Umbilical cord (tissue), 2 donors: ENCODE results near the gene STAT2. TPM values are rescaled to one million over a fixed set of nuclear protein-coding genes. Genes with fewer than 3 reads are reported as not detected.
"Not testable (repeated sequence)": the region's sequence is repeated elsewhere in the genome, so short reads cannot be mapped to it uniquely, and the experiment has no call there.

Experiments
- DNase-seq: peaks from one replicate; pipeline ENCODE4 v3.0.0-alpha.2; 2015; ENCODE audit warnings: low spot score
- total RNA-seq: library from RNA; depleted of rRNA; stranded (reverse); fragments of >200 nt; gene quantifications from one replicate; pipeline ENCODE4 v1.2.3, GENCODE V29; 2014; ENCODE audit warnings: low replicate concordance; ENCODE audit not compliant: insufficient read depth

Gene STAT2
- total RNA-seq, 1 donor from 2014 or later: 122 TPM

GRCh38 chr12:56330936-56331490, 28.9 kb downstream of the STAT2 start:
- DNase-seq: no peak

GRCh38 chr12:56326533-56326932, 33.4 kb downstream of the STAT2 start:
- no peak for DNase-seq

GRCh38 chr12:56326126-56326525, 33.8 kb downstream of the STAT2 start:
- DNase-seq: no peak

- peak; percentile 79 for DNase-seq
These were observed 35.7 kb downstream of the STAT2 start for GRCh38 chr12:56324206-56324605.

GRCh38 chr12:56321610-56322009, 38.3 kb downstream of the STAT2 start:
- DNase-seq: not testable (repeated sequence)

- no peak for DNase-seq
These were observed 38.9 kb downstream of the STAT2 start for GRCh38 chr12:56321027-56321426.

GRCh38 chr12:56317675-56318074, 42.2 kb downstream of the STAT2 start:
- no peak for DNase-seq

GRCh38 chr12:56315622-56316473, 44.1 kb downstream of the STAT2 start, which contains the start of gene CNPY2:
Gene CNPY2, minus strand, starts transcription at chr12:56315988. Its CDS starts 771 bp downstream, at chr12:56315217.
- DNase-seq: peak; percentile 99

GRCh38 chr12:56315249-56315621, 44.7 kb downstream of the STAT2 start:
- DNase-seq: no peak

- no peak for DNase-seq
These were observed 48.9 kb downstream of the STAT2 start for GRCh38 chr12:56311003-56311402.

GRCh38 chr12:56308714-56309113, 51.2 kb downstream of the STAT2 start:
- no peak for DNase-seq

- no peak for DNase-seq
These were observed 52.5 kb downstream of the STAT2 start for GRCh38 chr12:56307221-56307965.

GRCh38 chr12:56304872-56305590, 54.9 kb downstream of the STAT2 start:
- peak; percentile 66 for DNase-seq

- no peak for DNase-seq
These were observed 55.6 kb downstream of the STAT2 start for GRCh38 chr12:56304276-56304675.

GRCh38 chr12:56300644-56301464, 59.1 kb downstream of the STAT2 start:
- no peak for DNase-seq

GRCh38 chr12:56299853-56300643, 59.9 kb downstream of the STAT2 start, which contains the start of gene CS:
Gene CS, minus strand, starts transcription at chr12:56300330. Its CDS starts 129 bp downstream, at chr12:56300201.
- DNase-seq: peak; percentile 99

- DNase-seq: no peak
These were observed 60.5 kb downstream of the STAT2 start for GRCh38 chr12:56299308-56299852.

- no peak for DNase-seq
These were observed 61.1 kb downstream of the STAT2 start for GRCh38 chr12:56298828-56299227.

GRCh38 chr12:56297400-56297799, 62.5 kb downstream of the STAT2 start:
- no peak for DNase-seq

- no peak for DNase-seq
These were observed 63.6 kb downstream of the STAT2 start for GRCh38 chr12:56296295-56296694.
